C4-2B (cell line): Measurements from ENCODE around the gene HS3ST2.

Experiments
- H3K27ac ChIP-seq: fragments of 450-650 bp; 2 replicates; pipeline ENCODE4 v1.5.1; 2017
- ZFX ChIP-seq: fragments of 450-650 bp; IDR thresholded peaks from 2 replicates; pipeline ENCODE4 v1.6.1; 2017
- TF ChIP-seq, protein P1 (sequence below): fragments of 450-650 bp; conservative IDR thresholded peaks from 2 replicates; pipeline ENCODE4 v1.5.1; 2017; ENCODE audit warnings: mild to moderate bottlenecking

Gene HS3ST2

DNA sequence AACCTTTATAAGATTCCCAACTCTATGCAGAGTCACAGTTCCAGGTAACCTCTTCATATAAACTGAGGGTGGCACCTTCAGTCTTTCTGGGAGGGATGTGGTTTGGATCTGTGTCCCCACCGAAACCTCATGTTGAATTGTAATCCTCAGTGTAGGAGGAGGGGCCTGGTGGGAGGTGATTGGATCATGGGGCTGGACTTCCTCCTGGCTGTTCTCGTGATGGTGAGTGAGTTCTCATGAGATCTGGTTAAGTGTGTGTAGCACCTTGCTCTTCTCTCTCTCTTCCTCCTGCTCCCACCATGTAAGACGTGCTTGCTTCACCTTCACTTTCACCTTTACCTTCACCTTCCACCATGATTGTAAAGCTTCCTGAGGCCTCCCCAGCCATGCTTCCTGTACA lies 30.5 kb downstream of the HS3ST2 start:
- TF ChIP-seq, protein P1, sequence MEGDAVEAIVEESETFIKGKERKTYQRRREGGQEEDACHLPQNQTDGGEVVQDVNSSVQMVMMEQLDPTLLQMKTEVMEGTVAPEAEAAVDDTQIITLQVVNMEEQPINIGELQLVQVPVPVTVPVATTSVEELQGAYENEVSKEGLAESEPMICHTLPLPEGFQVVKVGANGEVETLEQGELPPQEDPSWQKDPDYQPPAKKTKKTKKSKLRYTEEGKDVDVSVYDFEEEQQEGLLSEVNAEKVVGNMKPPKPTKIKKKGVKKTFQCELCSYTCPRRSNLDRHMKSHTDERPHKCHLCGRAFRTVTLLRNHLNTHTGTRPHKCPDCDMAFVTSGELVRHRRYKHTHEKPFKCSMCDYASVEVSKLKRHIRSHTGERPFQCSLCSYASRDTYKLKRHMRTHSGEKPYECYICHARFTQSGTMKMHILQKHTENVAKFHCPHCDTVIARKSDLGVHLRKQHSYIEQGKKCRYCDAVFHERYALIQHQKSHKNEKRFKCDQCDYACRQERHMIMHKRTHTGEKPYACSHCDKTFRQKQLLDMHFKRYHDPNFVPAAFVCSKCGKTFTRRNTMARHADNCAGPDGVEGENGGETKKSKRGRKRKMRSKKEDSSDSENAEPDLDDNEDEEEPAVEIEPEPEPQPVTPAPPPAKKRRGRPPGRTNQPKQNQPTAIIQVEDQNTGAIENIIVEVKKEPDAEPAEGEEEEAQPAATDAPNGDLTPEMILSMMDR, result no peak
- no peak for TF ChIP-seq ZFX
- no peak overlapping the region for H3K27ac ChIP-seq

DNA sequence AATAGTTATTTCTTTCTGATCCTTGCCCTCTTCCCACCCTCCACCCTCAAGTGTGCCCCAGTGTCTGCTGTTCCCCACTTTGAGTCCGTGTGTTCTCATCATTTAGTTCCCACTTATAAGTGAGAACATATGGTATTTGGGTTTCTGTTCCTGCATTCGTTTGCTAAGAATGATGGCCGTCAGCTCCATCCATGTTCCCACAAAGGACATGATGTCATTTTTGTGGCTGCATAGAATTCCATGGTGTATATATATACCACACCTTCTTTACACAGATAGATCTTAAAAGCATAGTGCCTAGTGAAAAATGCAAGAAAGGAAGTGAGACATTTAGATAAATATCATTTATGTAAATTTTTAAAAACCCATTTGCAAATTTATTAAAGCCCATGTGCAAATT lies 33.1 kb downstream of the HS3ST2 start:
- TF ChIP-seq, protein P1, result no peak
- no peak for TF ChIP-seq ZFX
- no peak overlapping the region for H3K27ac ChIP-seq

DNA sequence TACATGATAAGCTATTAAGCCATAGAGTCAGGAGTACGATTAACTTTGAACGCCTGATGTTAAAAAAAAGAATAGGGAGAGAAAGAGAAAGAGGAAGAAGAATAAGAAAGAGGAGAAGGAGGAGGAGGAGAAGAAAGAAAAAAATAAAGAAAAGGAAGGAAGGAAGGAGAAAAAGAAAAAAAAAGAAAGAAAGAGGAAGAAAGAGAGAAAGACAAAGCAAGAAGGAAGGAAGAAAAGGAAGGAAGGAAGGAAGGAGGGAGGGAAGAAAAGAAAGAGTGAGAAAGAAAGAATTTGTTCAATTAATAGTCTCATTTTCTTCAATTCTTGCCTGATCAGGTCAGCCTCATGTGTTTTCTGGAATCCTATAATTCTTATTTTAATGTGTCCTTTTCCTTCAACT lies 33.7 kb downstream of the HS3ST2 start:
- no peak for TF ChIP-seq ZFX
- TF ChIP-seq, protein P1, result no peak

DNA sequence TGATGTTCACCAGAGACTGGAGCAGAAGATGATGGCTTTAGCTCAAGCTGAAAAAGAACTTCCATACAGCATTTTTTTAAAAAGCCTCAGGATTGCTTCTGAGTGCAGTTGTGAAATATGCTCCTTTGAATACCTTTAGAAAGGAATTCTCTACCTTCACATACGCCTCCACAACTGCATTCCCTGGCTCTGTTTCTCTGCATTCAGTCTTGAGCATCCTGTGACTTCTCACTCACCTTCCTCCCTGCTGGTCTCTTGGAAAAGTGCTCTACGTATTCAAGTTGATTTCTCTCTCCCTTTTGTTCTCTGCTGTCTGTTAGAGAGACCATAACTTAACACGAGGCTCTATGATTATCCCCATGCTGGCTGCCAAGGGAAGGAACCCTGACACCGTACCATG lies 34.5 kb downstream of the HS3ST2 start:
- TF ChIP-seq ZFX, result no peak
- TF ChIP-seq, protein P1, result no peak
- no peak overlapping the region for H3K27ac ChIP-seq

More for the DNA sequence above, 33.7 kb downstream of the HS3ST2 start:
- H3K27ac ChIP-seq, result no peak overlapping the region

DNA sequence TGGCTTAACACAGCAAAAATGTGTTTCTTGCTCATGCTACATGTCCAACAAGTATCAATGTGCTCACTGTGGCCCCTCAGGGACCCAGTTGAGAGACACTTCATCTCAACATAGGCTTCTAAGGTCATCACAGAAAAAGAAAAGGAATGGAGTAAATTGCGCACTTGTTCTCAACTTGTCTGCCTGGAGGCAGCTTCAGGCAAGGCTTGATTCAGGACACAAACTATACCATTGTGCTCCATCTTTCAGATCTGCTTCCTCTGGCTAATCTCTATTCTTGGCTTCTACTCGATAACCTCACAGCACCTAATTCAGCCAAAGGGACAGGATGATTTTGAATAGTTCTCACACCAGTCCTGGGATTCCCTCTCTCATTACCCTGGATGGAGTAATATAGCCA lies 35.6 kb downstream of the HS3ST2 start:
- TF ChIP-seq, protein P1, result no peak

DNA sequence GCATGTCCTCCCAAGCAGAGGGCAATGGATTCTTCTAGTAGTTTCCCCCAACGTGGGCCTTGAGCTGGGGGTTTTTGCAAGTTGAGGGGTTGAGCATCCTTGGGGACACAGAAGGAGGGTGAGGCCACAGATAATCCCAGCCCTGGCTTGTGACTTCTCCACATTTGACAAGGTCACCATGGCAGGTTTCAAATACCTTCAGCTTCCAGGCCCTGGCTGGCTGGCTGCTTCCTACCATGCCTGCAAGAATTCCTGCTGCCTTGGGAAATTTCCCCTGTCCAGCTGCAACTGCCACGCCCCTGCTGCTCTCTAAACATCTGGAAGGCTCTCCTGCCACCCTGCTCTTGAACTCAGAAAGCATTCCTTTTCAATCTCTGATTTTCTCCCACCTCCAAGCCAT lies 41.3 kb downstream of the HS3ST2 start:
- TF ChIP-seq ZFX, result no peak
- TF ChIP-seq, protein P1, result no peak
- H3K27ac ChIP-seq, result no peak overlapping the region

More for the DNA sequence above, 35.6 kb downstream of the HS3ST2 start:
- no peak overlapping the region for H3K27ac ChIP-seq

DNA sequence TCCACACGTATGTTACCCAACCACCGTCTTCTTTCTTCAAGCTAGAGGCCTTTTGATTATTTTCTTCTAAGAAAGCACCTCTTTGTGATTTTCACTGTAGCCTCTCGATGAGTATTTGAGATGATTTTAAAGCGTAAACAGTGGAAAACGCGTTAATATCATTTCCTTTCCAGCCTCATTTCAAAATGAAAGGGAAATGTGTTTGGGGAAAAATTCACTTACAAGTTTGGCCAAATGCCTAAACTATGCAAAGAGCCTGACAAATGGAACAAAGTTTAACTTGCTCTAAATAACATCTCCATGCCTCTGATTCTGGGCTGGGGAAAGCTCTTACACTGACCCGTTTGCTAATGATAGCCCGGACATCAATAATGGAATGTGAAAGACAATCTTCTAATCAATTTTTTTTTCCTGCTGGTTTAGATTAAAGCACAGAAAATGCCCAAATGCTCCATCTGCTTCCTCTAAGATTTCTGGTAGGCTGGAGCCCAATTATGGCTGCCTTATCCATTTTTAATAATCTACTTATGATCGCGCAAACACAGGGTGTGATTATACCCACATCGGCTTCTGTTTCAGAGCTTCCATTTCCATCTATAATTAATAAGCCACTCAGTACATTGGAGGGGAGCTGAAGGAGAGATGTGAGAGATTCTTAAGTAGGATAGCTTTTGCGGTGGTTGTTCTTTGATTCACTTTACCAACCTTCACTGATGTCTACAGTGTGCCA lies 43.5 kb downstream of the HS3ST2 start:
- no peak for TF ChIP-seq ZFX
- TF ChIP-seq, protein P1, result no peak
- no peak overlapping the region for H3K27ac ChIP-seq
